Activated CD8-positive, alpha-beta memory T cell treated with anti-CD3 and anti-CD28 coated beads for 1 hour (primary cell): ENCODE measurements around the gene PALD1.
"Not testable (repeated sequence)": the region's sequence is repeated elsewhere in the genome, so short reads cannot be mapped to it uniquely, and the experiment has no call there.

Source experiments
- DNase-seq, 2 donors: peaks; one replicate each; pipeline ENCODE4 v3.0.0-alpha.2; 2020; ENCODE audit warnings: low read depth in 1 of 2; ENCODE audit errors: extremely low read depth in 1 of 2

The PALD1 gene

GRCh38 chr10:70568781-70569495, 90.4 kb downstream of the PALD1 start:
- DNase-seq: no peak

- no peak for DNase-seq
Observed at GRCh38 chr10:70571236-70571635, 92.7 kb downstream of the PALD1 start.

- no peak for DNase-seq
Observed at GRCh38 chr10:70571636-70572439, 93.3 kb downstream of the PALD1 start.

GRCh38 chr10:70573599-70574506, 95.3 kb downstream of the PALD1 start:
- DNase-seq: no peak

- DNase-seq: no peak
Observed at GRCh38 chr10:70575486-70575873, 96.9 kb downstream of the PALD1 start.

- DNase-seq: no peak
Observed at GRCh38 chr10:70575874-70576802, 97.6 kb downstream of the PALD1 start.

GRCh38 chr10:70576803-70577517, 98.4 kb downstream of the PALD1 start:
- DNase-seq: no peak

- DNase-seq: peak; percentile 51 to 59
Observed at GRCh38 chr10:70578371-70578947, 99.9 kb downstream of the PALD1 start.

GRCh38 chr10:70579234-70580002, 100.9 kb downstream of the PALD1 start:
- DNase-seq: no peak

- not testable (repeated sequence) for DNase-seq
Observed at GRCh38 chr10:70581176-70581575, 102.6 kb downstream of the PALD1 start.

- DNase-seq: no peak
Observed at GRCh38 chr10:70582793-70583668, 104.5 kb downstream of the PALD1 start.

- DNase-seq: no peak
Observed at GRCh38 chr10:70583669-70584037, 105.1 kb downstream of the PALD1 start.

GRCh38 chr10:70584366-70584765, 105.8 kb downstream of the PALD1 start:
- no peak for DNase-seq

- DNase-seq: no peak
Observed at GRCh38 chr10:70584909-70585544, 106.5 kb downstream of the PALD1 start.

- no peak for DNase-seq
Observed at GRCh38 chr10:70585578-70586169, 107.1 kb downstream of the PALD1 start.

GRCh38 chr10:70586348-70586930, 107.9 kb downstream of the PALD1 start:
- DNase-seq: no peak
